Dermis blood vessel endothelial cell (primary cell): Measurements from ENCODE around the gene PYGO2. TPM values are rescaled to one million over a fixed set of nuclear protein-coding genes. Genes with fewer than 3 reads are reported as not detected.
"Not testable (repeated sequence)": the region's sequence is repeated elsewhere in the genome, so short reads cannot be mapped to it uniquely, and the experiment has no call there.

Source experiments
- DNase-seq: peaks from one replicate; pipeline ENCODE4 v3.0.0; 2010
- total RNA-seq: library from RNA; depleted of rRNA; stranded (reverse); fragments of >200 nt; gene quantifications from 2 replicates; pipeline ENCODE4 v1.2.3, GENCODE V29; 2014

Gene PYGO2
- total RNA-seq, 1 donor from 2014 or later = 7.1 TPM

GRCh38 chr1:155000411-155000725 is 38.8 kb upstream of the PYGO2 start:
- DNase-seq = peak; percentile 26

DNA sequence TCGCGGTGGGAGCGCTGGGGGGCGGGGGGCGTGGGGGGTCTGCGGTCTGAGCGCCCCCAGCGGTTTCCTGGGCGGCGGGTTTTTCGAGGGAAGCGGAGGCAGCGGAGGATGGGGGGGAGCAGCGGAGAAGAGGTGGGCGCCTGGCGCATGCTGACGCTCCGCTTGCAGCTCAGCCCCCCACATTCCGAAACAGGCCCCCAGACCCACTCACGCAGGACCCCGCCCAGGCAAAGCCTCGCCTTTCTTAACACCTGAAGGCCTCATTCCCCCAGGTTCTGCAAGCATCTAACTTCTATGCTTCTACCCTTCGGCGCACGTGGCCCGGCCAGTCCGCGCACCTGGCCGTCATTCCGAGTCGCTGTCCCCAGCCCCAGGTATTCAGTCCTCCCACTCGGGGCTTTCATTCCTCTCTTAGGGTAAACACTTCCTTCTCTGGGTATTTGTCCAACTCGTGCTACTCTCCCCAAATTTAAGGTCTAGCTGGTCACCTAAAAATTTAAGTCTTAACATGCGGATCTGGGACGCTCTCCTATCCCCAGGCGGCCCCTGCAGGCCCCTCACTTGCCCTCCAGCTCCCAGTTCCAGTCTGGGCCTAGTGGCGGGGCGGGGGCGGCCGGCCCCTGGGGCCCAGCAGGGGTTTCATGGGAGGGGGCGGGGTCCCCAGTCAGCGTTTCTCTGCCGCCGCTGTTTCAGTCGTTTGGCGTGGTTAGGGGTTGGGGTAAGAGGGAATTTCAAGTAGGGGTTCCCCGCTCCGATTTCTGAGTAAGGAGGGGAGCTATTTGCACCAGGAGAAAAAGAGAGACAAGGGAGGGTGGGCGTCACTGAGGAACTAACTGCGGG is 38.2 kb upstream of the PYGO2 start:
- no peak for DNase-seq

- DNase-seq = peak; percentile 78
Measured at GRCh38 chr1:154998818-154999570, 37.4 kb upstream of the PYGO2 start.

- DNase-seq = no peak
Measured at GRCh38 chr1:154998201-154998780, 36.7 kb upstream of the PYGO2 start.

GRCh38 chr1:154996966-154997701 is 35.6 kb upstream of the PYGO2 start:
- DNase-seq = no peak

- peak; percentile 90 for DNase-seq
Measured at GRCh38 chr1:154995301-154995983, 33.9 kb upstream of the PYGO2 start.

DNA sequence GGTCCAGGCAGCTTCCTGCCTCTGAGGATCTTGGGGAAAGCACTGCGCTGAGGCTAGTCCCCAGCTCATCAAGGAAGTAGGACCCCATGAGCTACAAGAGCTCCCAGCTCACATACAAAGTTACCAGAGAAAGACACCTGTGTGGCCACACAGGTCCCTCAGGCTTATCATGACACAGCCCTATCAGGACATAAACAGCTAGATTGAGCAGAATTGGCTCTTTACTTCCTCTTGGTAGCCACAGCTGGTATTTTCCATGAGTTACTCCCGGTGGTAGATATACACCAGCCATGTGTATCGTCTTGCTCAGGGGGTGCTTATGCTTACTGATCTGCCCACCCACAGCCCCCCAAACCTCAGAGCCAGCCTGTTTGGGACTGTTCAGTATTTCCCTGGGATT is 33.0 kb upstream of the PYGO2 start:
- DNase-seq = no peak

DNA sequence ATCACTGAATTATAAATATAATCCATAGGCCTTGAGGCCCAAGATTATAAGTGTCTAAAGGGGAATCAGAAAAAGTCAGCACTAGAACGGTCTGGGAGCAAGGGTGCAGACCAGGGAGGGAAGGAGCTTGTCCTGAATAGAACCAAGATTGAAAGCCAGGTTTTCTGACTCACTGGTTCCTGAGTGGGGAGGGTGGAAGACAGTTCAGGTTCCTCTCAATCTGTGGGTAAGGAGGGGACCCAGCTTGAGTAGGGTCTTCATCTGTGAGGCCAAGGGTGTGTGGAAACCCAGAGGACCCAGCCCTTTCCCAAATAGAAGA is 32.6 kb upstream of the PYGO2 start:
- DNase-seq = no peak

GRCh38 chr1:154993572-154994268 is 32.1 kb upstream of the PYGO2 start, which contains the start of gene LENEP:
Gene LENEP (plus strand): TSS chr1:154993586. CDS start chr1:154993608, 22 bp downstream.
- DNase-seq = no peak

DNA sequence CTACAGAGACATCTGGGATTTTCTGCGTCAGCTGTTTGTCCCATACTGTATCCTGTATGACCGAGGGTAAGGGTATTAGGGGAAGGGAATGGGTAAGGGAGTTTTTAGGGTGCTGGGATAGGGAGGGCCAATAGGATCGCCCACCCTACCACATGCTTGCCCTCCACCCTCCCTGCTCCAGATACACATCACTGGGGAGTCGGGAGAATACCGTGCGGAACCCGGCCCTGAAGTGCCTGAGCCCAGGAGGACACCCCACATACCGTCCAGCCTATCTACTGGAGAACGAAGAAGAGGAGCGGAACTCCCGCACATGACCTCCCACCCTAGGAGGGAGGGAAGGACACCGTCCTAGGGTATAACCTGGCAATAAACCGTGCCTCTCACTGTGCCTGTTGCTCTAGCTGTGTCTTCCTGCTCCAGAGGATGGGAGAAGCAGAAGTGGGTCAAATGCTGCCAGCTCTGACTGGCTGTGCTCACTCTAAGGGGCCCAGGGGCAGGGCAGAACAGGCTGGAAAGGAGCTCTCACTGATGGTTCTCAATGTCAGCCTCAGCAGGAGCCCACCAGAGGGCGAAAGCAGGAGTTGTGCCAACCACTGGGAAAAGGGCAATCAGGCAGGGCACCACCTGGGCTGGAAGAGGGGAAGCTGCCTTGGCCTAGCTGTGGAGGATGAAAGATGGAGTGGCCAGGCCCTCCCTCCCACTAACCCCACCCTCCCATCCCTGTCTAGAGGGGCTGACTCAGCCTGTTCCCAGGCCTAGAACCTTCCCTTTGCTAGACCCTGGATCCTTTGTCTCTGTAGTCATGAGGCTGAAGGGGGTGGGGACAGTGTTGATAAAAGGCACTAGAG is 31.4 kb upstream of the PYGO2 start:
- peak; percentile 37 for DNase-seq

DNA sequence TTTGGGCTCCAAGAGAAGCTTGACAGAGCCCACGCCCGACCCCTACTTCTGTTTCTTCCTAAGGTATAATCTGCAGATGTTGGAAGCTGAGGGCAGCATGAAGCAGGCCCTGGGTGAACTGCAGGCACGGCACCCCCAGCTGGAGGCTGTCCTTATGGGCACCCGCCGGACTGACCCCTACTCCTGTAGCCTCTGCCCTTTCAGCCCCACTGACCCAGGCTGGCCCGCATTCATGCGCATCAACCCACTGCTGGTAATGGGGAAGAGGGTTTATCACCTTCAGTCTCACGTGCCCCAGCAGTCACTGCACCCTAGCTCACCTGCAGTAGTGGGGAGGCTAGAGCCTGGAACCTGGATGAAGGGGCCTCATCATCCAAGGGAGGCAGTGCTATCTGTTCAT is 28.7 kb upstream of the PYGO2 start:
- DNase-seq = no peak

GRCh38 chr1:154989195-154989860 is 27.7 kb upstream of the PYGO2 start:
- no peak for DNase-seq

DNA sequence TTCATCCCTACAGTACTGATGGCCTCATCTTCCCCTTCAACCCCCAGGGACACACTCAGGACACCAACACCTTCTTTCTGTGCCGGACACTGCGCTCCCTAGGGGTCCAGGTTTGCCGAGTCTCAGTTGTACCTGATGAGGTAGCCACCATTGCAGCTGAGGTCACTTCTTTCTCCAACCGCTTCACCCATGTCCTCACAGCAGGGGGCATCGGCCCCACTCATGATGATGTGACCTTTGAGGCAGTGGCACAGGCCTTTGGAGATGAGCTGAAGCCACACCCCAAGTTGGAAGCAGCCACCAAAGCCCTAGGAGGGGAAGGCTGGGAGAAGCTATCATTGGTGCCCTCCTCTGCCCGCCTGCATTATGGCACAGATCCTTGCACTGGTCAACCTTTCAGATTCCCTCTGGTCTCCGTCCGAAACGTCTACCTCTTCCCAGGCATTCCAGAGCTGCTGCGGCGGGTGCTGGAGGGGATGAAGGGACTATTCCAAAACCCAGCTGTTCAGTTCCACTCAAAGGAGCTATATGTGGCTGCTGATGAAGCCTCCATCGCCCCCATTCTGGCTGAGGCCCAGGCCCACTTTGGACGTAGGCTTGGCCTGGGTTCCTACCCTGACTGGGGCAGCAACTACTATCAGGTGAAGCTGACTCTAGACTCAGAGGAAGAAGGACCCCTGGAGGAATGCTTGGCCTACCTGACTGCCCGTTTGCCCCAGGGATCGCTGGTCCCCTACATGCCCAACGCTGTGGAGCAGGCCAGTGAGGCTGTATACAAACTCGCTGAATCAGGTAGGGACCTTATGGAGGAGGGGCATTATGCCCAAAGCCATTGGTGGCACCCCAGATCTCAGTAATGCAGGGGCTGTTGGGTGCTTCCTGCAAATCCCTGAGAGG is 26.7 kb upstream of the PYGO2 start:
- DNase-seq = no peak

DNA sequence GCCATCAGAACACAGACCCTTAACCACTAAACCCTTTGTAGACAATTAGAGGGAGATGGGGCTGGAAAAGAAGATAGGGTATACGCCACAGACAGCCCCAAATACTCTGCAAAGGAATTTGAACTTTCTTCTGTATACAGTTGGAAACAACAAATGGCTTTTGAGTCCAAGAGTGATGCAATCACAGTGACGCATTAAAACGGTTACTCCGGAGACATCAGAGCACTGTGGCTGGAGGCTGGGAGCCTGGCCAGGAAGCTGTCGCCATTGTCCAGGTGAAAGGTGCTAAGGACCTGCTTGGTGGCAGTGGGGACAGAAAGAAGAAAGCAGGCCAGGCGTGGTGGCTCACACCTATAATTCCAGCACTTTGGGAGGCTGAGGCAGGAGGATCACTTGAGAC is 25.7 kb upstream of the PYGO2 start:
- DNase-seq = no peak

DNA sequence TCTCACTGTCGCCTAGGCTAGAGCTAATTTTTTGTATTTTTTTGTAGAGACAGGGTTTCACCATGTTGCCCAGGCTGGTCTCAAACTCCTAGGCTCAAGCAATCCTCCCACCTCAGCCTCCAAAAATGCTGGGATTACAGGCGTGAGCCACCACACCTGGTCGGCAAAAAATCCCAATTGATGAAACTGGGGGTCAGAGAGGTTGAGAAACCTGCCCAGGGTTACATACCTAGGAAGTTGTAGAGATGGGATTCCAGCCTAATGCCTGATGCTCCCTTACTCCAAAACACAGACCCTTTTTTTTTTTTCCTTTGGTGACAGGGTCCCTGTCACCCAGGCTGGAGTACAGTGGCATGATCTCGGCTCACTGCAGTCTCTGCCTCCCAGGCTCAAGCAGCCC is 25.2 kb upstream of the PYGO2 start:
- DNase-seq = not testable (repeated sequence)

GRCh38 chr1:154983776-154984466 is 22.3 kb upstream of the PYGO2 start:
- no peak for DNase-seq

- DNase-seq = peak; percentile 100
Measured at GRCh38 chr1:154982897-154983648, 21.5 kb upstream of the PYGO2 start, which contains the start of gene FLAD1. Gene FLAD1 (plus strand): TSS chr1:154983344. CDS start chr1:154983695, 351 bp downstream.

DNA sequence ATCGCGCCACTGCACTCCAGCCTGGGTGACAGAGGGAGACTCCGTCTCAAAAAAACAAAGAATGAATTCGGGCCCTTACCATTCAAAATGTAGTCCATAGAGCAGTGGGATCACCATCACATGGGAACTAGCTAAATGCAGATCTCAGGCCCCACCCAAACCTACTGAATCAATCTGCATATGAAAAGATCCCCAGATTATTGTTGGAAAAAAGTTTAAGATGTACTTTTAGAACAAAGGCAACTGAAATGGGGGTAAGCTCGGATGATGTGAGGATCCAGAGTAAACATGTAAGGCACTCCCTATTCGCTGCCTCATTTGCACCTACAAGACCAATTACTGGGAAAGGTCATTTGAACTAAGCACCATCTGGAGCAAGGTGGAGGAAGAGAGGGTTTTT is 20.8 kb upstream of the PYGO2 start:
- no peak for DNase-seq
